HG03457 (cell line): Measurements from ENCODE around the gene CAMK2N1.

Source experiments
- ATAC-seq: cut with Tn5 transposase; IDR thresholded peaks from one replicate; pipeline ENCODE4 v1.9.1; 2021; ENCODE audit warnings: moderate number of reproducible peaks; ENCODE audit not compliant: unreplicated experiment

CAMK2N1 gene

GRCh38 chr1:20446796-20447195, 39.2 kb downstream of the CAMK2N1 start:
- ATAC-seq: no peak

GRCh38 chr1:20445956-20446355, 40.1 kb downstream of the CAMK2N1 start:
- ATAC-seq: no peak

GRCh38 chr1:20443703-20444586, 42.1 kb downstream of the CAMK2N1 start:
- no peak for ATAC-seq

GRCh38 chr1:20442920-20443625, 42.9 kb downstream of the CAMK2N1 start:
- no peak for ATAC-seq

GRCh38 chr1:20440785-20441200, 45.2 kb downstream of the CAMK2N1 start:
- no peak for ATAC-seq

GRCh38 chr1:20439282-20439681, 46.7 kb downstream of the CAMK2N1 start:
- ATAC-seq: no peak

- ATAC-seq: no peak
Measured at GRCh38 chr1:20437640-20438039, 48.4 kb downstream of the CAMK2N1 start.

- no peak for ATAC-seq
Measured at GRCh38 chr1:20432891-20433290, 53.1 kb downstream of the CAMK2N1 start.
